ENCODE data around the gene FBXO4.

DNA sequence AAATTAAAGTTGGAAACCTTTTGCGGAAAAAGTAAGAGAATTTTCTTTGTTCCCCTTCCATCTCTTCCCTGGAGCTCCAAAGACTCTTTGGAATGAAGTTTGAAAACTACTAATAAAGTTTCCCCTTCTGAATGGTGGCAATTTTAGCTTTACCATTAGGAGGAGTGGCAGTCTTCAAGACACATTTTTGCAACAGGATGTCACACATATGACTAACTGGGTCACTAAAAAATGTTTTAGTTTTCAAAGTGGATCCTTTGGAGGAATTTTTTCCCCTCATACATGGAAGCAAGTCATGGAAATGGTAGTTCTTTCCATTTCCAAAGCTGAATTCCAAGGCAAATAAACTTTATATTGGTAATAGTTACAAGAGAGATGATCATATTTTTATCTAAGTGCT is 15.6 kb downstream of the FBXO4 start:
- TF ChIP-seq, protein P1, sequence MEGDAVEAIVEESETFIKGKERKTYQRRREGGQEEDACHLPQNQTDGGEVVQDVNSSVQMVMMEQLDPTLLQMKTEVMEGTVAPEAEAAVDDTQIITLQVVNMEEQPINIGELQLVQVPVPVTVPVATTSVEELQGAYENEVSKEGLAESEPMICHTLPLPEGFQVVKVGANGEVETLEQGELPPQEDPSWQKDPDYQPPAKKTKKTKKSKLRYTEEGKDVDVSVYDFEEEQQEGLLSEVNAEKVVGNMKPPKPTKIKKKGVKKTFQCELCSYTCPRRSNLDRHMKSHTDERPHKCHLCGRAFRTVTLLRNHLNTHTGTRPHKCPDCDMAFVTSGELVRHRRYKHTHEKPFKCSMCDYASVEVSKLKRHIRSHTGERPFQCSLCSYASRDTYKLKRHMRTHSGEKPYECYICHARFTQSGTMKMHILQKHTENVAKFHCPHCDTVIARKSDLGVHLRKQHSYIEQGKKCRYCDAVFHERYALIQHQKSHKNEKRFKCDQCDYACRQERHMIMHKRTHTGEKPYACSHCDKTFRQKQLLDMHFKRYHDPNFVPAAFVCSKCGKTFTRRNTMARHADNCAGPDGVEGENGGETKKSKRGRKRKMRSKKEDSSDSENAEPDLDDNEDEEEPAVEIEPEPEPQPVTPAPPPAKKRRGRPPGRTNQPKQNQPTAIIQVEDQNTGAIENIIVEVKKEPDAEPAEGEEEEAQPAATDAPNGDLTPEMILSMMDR (IDR thresholded peaks at IDR 0.05): no peak
- TF ChIP-seq POLR2A (IDR thresholded peaks at IDR 0.05): no peak
